Activated naive CD8-positive, alpha-beta T cell treated with anti-CD3 and anti-CD28 coated beads, Interleukin-2, amount 10 ng/mL, durations not matched to agents 7 days and 5 days (primary cell): ENCODE measurements around the gene MIER2. TPM values are rescaled to one million over a fixed set of nuclear protein-coding genes. Genes with fewer than 3 reads are reported as not detected.
"Not testable (repeated sequence)": the region's sequence is repeated elsewhere in the genome, so short reads cannot be mapped to it uniquely, and the experiment has no call there.

Experiments used
- ATAC-seq: fragments of 150-1000 bp; cut with Tn5 transposase; one replicate; pipeline ENCODE4 v1.10.0; 2021; ENCODE audit warnings: low read depth, moderate library complexity
- POLR2A ChIA-PET: fragments of 350-600 bp; sonication (Branson Sonifier 250); formaldehyde crosslinking; loops from one replicate; lab custom pipeline; 2021; ENCODE audit warnings: antibody characterized with exemption; lab: Charles Lee
- DNase-seq: peaks from one replicate; pipeline ENCODE4 v3.0.0; 2021
- H3K27ac Mint-ChIP-seq: one replicate; pipeline ENCODE4 v1.8.0; 2022; ENCODE audit warnings: mild to moderate bottlenecking, mixed read lengths
- H3K27me3 Mint-ChIP-seq: one replicate; pipeline ENCODE4 v1.8.0; 2022; ENCODE audit warnings: mild to moderate bottlenecking, moderate library complexity, mixed read lengths
- H3K36me3 Mint-ChIP-seq: one replicate; pipeline ENCODE4 v1.8.0; 2021; ENCODE audit warnings: mild to moderate bottlenecking, mixed read lengths
- H3K4me1 Mint-ChIP-seq: one replicate; pipeline ENCODE4 v1.8.0; 2021; ENCODE audit warnings: mixed read lengths
- H3K4me3 Mint-ChIP-seq: one replicate; pipeline ENCODE4 v1.8.0; 2022; ENCODE audit warnings: mild to moderate bottlenecking, moderate library complexity, mixed read lengths
- H3K9me3 Mint-ChIP-seq: one replicate; pipeline ENCODE4 v1.8.0; 2021; ENCODE audit warnings: mixed read lengths
- total RNA-seq, 2 experiments: library from RNA; stranded (reverse); gene quantifications; one replicate each; pipeline ENCODE4 v1.2.3, GENCODE V29; 2021

The MIER2 gene
- total RNA-seq, 2 experiments from 2014 or later, result 23.4 to 24.9 TPM

DNA sequence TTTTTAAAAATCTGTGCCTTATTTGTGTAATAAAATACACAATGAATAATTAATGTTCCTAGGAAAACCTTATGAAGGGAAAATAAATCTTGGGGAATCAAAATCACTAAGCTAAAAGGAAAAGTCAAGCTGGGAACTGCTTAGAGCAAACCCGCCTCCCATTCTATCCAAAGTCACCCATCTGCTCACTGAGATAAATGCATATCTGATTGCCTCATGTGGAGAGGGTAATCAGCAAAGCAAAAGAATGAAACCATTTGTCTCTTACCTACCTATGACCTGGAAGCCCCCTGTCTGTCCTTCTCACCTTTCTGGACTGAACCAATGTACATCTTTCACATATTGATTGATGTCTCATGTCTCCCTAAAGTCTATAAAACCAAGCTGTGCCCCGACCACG lies 87.8 kb downstream of the MIER2 start:
- POLR2A ChIA-PET, H3K36me3 Mint-ChIP-seq, H3K4me3 Mint-ChIP-seq, ATAC-seq, DNase-seq, H3K27ac Mint-ChIP-seq, H3K9me3 Mint-ChIP-seq, H3K4me1 Mint-ChIP-seq: not testable (repeated sequence)
- peaks cover 19% of the 10 kb centered on the region for H3K27me3 Mint-ChIP-seq

Other genes with a start within 250 kb of the MIER2 start
- not detected for gene OR4F17, start 237.7 kb downstream of the MIER2 start, total RNA-seq
- gene PLPP2, start 53.4 kb downstream of the MIER2 start, total RNA-seq, result not detected
- gene C2CD4C, start 64.4 kb upstream of the MIER2 start, total RNA-seq, result not detected
- under 1 TPM; 0.40 to 0.53 TPM for gene SHC2, start 116.2 kb upstream of the MIER2 start, total RNA-seq
- 1 to 10 TPM in 1 of 2 experiments, under 1 TPM in 1; 0.44 to 1.0 TPM for gene MADCAM1, start 151.7 kb upstream of the MIER2 start, total RNA-seq
- gene TPGS1, start 162.7 kb upstream of the MIER2 start, total RNA-seq, result 10 to 100 TPM; 27.0 to 27.2 TPM
- 10 to 100 TPM; 49.2 to 51.5 TPM for gene CDC34, start 187.0 kb upstream of the MIER2 start, total RNA-seq
- gene GZMM, start 199.3 kb upstream of the MIER2 start, total RNA-seq, result 10 to 100 TPM; 81.5 to 84.5 TPM
- gene BSG, start 227.8 kb upstream of the MIER2 start, total RNA-seq, result 100 to 1,000 TPM; 183 to 196 TPM
- 1 to 10 TPM; 1.0 to 1.2 TPM for gene HCN2, start 245.1 kb upstream of the MIER2 start, total RNA-seq